Right lobe of liver (tissue), 4 donors: ENCODE data around the gene MGAT4C.

Experiments
- POLR2A ChIP-seq: fragments of 450-650 bp; IDR thresholded peaks from one replicate; pipeline ENCODE4 v1.6.1; 2017; ENCODE audit warnings: antibody characterized with exemption, mild to moderate bottlenecking
- TF ChIP-seq, protein P1 (sequence below), 4 donors: fragments of 200-600 bp in 3 of 4; fragments of 450-650 bp in 1 of 4; IDR thresholded peaks; one replicate each; pipeline versions ENCODE4 v1.5.1 to v1.8.0; 2016 to 2022; ENCODE audit warnings: antibody characterized with exemption in 4 of 4, mild to moderate bottlenecking in 2 of 4
- donor health status: DM: no; HTN: no; CAD: no.
- donor health status: DM: no; HTN: no; CAD: no.
- donor health status: DM: no; HTN: yes; CAD: no.

DNA sequence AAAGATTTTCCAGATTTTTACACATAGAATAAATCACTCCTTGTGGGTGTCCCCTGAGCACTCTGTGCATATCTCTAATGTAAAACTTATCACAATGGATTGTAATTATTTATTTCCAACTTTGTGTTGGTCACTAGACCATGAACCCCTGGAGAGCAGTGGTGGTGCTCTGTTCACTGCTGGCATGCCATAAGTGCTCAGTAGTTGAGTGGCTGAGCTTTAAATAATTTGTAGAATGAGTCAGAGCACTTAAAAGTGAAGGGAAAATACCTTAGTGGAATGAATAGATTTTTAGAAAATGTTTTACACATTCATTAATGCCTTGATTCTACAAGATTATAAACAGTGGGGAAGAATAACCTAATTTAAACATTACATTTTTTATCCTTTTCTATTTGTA, 6.3 kb downstream of the MGAT4C start:
- TF ChIP-seq POLR2A: no peak
- TF ChIP-seq, protein P1, sequence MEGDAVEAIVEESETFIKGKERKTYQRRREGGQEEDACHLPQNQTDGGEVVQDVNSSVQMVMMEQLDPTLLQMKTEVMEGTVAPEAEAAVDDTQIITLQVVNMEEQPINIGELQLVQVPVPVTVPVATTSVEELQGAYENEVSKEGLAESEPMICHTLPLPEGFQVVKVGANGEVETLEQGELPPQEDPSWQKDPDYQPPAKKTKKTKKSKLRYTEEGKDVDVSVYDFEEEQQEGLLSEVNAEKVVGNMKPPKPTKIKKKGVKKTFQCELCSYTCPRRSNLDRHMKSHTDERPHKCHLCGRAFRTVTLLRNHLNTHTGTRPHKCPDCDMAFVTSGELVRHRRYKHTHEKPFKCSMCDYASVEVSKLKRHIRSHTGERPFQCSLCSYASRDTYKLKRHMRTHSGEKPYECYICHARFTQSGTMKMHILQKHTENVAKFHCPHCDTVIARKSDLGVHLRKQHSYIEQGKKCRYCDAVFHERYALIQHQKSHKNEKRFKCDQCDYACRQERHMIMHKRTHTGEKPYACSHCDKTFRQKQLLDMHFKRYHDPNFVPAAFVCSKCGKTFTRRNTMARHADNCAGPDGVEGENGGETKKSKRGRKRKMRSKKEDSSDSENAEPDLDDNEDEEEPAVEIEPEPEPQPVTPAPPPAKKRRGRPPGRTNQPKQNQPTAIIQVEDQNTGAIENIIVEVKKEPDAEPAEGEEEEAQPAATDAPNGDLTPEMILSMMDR (IDR thresholded peaks at IDR 0.05): no peak
